ENCODE results near the gene NR2E3. TPM values are rescaled to one million over a fixed set of nuclear protein-coding genes. Genes with fewer than 3 reads are reported as not detected.

Gene NR2E3
- total RNA-seq = under 1 TPM in 2 of 9 donors, not detected in 7; 0.20 to 0.25 TPM
- under 1 TPM; 0.07 to 0.11 TPM for polyA plus RNA-seq
- long read RNA-seq, donor 1, partial matches to known transcripts = 1 of 1 reads
- long read RNA-seq, donor 1, other reads (novel, unspliced or antisense) = 0 of 1 reads
- long read RNA-seq, donor 2 = 0 reads
- long read RNA-seq, donor 3 = 0 reads

DNA sequence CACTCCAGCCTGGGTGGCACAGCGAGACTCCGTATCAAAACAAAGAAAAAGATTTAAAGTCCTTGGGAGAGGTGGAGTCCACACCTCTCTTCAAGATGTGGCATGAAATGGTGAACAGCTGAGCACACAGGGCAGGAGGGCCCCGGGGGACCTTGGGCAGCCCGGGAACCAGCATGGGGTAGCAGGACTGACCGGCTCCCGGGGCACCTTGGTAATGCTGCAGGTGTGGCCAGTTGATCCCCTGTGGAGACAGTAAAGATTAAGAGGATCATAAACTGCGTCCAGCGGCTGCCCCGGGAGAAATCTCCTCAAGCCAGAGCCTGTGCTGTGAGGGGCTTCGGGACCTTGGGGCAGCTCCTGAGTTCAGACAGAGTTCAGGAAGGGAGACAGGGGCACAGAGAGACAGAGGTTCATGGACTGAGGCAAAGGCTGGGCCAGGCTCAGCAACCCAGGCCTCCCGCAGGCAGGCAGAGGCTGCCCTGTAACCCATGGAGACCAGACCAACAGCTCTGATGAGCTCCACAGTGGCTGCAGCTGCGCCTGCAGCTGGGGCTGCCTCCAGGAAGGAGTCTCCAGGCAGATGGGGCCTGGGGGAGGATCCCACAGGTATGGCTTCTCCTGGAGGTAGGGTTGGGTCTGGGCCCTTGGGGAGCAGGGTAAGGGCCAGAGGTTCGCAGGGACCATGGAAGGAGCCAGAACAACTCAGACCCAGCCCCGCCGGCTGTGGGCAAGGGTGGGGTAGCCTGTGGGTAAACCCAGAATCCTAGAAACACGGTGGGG lies at the start of gene NR2E3:
Gene NR2E3, plus strand, starts transcription at position 299 of the 780 bp plus-strand sequence. Its CDS starts 190 bp downstream, at position 489.
- WGBS, 4 donors = 81 to 90% (median 85%) methylated on average over 13 to 16 of the region's 16 CpGs
- ATAC-seq = no peak
- Histone ChIP-seq H3K27ac (no peak within 1 kb of the TSS), H3K9me3 (no peaks in the 10 kb centered on the region), H3K36me3 (no peaks in the 10 kb centered on the region), H3K27me3 (peaks cover 0 to 6% (median 0%) of the 10 kb centered on the region in 9 donors), H3K4me1 (peaks cover 0 to 30% (median 8%) of the 10 kb centered on the region in 12 donors), H3K4me3 (no peak within 1 kb of the TSS)
- no peak for TF ChIP-seq POLR2A (IDR thresholded peaks at IDR 0.05)
- TF ChIP-seq, protein P1, sequence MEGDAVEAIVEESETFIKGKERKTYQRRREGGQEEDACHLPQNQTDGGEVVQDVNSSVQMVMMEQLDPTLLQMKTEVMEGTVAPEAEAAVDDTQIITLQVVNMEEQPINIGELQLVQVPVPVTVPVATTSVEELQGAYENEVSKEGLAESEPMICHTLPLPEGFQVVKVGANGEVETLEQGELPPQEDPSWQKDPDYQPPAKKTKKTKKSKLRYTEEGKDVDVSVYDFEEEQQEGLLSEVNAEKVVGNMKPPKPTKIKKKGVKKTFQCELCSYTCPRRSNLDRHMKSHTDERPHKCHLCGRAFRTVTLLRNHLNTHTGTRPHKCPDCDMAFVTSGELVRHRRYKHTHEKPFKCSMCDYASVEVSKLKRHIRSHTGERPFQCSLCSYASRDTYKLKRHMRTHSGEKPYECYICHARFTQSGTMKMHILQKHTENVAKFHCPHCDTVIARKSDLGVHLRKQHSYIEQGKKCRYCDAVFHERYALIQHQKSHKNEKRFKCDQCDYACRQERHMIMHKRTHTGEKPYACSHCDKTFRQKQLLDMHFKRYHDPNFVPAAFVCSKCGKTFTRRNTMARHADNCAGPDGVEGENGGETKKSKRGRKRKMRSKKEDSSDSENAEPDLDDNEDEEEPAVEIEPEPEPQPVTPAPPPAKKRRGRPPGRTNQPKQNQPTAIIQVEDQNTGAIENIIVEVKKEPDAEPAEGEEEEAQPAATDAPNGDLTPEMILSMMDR (IDR thresholded peaks at IDR 0.05) = no peak
- intact Hi-C loops (cut with DNase I) = no loop called here
- no peak for DNase-seq

DNA sequence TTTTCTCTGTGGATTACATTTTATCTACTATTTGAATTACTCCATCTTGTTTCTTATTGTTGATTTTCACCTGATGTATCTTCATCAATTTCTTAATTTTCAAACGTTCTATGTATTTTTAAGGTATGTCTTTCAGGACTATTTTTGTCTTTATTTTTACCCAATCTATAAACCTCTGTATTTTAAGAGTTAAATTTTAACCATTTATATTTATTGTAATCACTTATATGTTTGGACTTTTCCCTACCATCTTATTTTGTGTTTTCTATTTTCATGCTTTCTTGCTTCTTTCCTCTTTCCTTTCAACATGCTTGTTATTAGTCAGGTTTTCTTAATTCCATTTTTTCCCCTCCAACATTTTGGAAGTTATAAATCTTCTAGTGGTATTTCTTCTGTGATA lies 49.5 kb upstream of the NR2E3 start:
- no peak for ATAC-seq
- Histone ChIP-seq H3K27me3 (no peaks in the 10 kb centered on the region), H3K36me3 (peaks cover 0 to 26% (median 7%) of the 10 kb centered on the region in 9 donors), H3K9me3 (peaks cover 0 to 16% (median 6%) of the 10 kb centered on the region in 12 donors), H3K27ac (peak overlapping the region in 1 of 12 donors; percentile 52), H3K4me3 (no peak overlapping the region), H3K4me1 (peaks cover 0 to 27% (median 5%) of the 10 kb centered on the region in 12 donors)
- DNase-seq = no peak
- 94 to 100% (median 97%) methylated on average over 1 of the region's 1 CpG for WGBS, 4 donors
- no peak for TF ChIP-seq POLR2A (IDR thresholded peaks at IDR 0.05)
- TF ChIP-seq, protein P1 (IDR thresholded peaks at IDR 0.05) = no peak
- intact Hi-C loops (cut with DNase I) = loop anchor here in 1 of 10 donors (10.0 kb wide), 1 partner anchor 56 kb away; no protein-coding TSS in a partner anchor

DNA sequence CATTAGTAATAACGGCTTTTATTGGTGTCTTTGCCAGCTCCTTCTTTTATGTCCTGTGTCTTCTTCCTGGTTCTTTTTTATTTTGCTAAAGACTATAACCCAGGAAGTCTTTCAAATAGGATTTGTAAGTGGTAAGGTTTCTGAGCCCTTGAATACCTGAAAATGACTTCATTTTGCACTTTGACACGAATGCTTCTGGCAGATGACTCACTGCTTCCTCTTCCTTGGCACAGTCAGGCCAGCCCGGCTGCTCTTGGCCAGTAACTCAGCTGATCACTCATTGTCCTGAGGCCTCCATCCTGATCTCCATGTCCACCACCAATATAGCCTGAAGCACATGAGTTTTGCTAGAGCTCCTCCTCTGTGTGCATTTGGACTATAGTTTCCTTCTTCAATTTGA lies 48.7 kb upstream of the NR2E3 start:
- ATAC-seq (peak in 3 of 4 donors; percentile 84 to 93 (median 86)), DNase-seq (peak in 2 of 5 donors; percentile 18 to 79)
- H3K4me3 ChIP-seq = no peak overlapping the region
- no peaks in the 10 kb centered on the region for H3K27me3 ChIP-seq
- intact Hi-C loops (cut with DNase I) = loop anchor here in 1 of 10 donors (10.0 kb wide), 1 partner anchor 57 kb away; no protein-coding TSS in a partner anchor
- 20 to 32% (median 29%) methylated on average over 3 of the region's 3 CpGs for WGBS, 4 donors
- H3K27ac ChIP-seq = peak overlapping the region in 3 of 12 donors; percentile 32 to 68 (median 52)
- peaks cover 0 to 34% (median 8%) of the 10 kb centered on the region in 9 donors for H3K36me3 ChIP-seq
- peaks cover 0 to 16% (median 6%) of the 10 kb centered on the region in 12 donors for H3K9me3 ChIP-seq
- TF ChIP-seq, protein P1 (IDR thresholded peaks at IDR 0.05) = no peak
- no peak for TF ChIP-seq POLR2A (IDR thresholded peaks at IDR 0.05)
- H3K4me1 ChIP-seq = peaks cover 0 to 25% (median 5%) of the 10 kb centered on the region in 12 donors

DNA sequence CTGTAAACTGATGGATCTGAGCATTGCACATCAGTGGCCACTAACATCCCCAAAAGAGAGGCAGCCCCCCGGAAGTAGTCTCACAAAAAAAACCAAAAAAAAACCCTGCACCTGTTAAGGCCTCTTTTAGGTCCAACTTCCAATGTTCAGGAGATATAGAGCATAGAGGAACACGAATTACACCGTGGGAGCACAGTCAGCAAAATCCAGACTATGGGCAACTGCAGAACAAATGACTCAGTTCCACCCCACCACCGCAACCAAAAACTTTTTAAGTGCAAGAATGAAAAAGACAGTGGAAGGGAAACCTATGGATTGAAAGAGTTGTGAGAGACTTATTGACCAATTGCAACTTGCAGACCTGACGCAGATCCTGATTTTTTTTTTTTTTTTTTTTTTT lies 42.2 kb upstream of the NR2E3 start:
- DNase-seq (no peak), ATAC-seq (no peak)
- intact Hi-C loops (cut with DNase I) = loop anchor here in 1 of 10 donors (10.0 kb wide), 1 partner anchor 63 kb away; no protein-coding TSS in a partner anchor
- Histone ChIP-seq H3K9me3 (peaks cover 0 to 4% (median 0%) of the 10 kb centered on the region in 12 donors), H3K36me3 (peaks cover 0 to 41% (median 13%) of the 10 kb centered on the region in 9 donors), H3K4me1 (no peaks in the 10 kb centered on the region), H3K27ac (no peak overlapping the region), H3K27me3 (no peaks in the 10 kb centered on the region), H3K4me3 (no peak overlapping the region)
- TF ChIP-seq, protein P1 (IDR thresholded peaks at IDR 0.05) = no peak
- TF ChIP-seq POLR2A (IDR thresholded peaks at IDR 0.05) = no peak
- WGBS, 4 donors = 90 to 96% (median 93%) methylated on average over 5 of the region's 5 CpGs

Data from heart left ventricle (tissue), 16 donors.